ENCODE measurements around the gene LRRC23. TPM values are rescaled to one million over a fixed set of nuclear protein-coding genes. Genes with fewer than 3 reads are reported as not detected.
"Not testable (repeated sequence)": the region's sequence is repeated elsewhere in the genome, so short reads cannot be mapped to it uniquely, and the experiment has no call there.

The LRRC23 gene
- total and polyA plus RNA-seq, 2 donors, result 9.2 to 9.4 TPM

DNA sequence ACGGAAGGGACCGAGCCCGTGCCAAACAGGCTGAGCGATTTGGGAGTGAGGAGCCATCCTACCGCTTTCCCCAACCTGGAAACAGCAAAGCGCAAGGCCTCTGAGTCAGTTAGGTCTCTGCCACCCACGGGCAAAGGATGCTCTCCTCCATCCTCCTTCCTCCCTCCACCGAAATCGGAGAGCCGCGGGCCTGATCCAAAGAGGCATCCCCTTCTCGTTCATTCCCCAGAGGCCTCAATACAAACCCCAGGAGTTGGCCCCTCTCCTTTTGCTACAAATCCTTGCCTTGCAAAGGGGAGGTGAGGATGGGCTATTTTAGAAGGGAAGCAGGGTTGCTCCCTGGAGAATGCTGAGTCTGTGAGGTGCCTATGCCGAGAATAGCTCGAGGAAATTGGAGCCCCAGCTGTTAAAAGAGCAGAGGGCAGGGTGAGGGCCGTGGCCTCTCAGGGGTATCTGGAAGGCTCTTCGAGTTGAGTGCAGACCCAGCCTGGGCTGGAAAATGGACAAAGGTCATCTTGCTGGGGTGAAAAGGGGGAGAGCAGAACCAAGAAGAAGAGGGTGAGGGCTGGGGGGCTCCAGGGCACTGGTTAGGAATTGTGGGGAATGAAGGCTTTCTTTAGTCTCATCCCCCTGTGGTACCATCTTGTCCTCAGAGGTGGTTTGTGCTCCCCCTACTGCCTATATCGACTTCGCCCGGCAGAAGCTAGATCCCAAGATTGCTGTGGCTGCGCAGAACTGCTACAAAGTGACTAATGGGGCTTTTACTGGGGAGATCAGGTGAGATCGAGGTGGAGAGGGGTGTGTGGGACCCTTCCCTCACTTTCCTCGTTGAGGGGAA is 36.2 kb upstream of the LRRC23 start:
- Histone ChIP-seq H3K27ac (ENCODE audit: low read depth) (peak overlapping the region; percentile 95), H3K4me3 (ENCODE audit: low read depth, low read length) (peak overlapping the region; percentile 91), H3K4me1 (ENCODE audit: insufficient read depth) (no peaks in the 10 kb centered on the region), H3K36me3 (ENCODE audit: insufficient read depth) (no peaks in the 10 kb centered on the region)
- DNase-seq (ENCODE audit: extremely low spot score), result no peak
- 5% methylated on average over 22 of the region's 22 CpGs for WGBS

DNA sequence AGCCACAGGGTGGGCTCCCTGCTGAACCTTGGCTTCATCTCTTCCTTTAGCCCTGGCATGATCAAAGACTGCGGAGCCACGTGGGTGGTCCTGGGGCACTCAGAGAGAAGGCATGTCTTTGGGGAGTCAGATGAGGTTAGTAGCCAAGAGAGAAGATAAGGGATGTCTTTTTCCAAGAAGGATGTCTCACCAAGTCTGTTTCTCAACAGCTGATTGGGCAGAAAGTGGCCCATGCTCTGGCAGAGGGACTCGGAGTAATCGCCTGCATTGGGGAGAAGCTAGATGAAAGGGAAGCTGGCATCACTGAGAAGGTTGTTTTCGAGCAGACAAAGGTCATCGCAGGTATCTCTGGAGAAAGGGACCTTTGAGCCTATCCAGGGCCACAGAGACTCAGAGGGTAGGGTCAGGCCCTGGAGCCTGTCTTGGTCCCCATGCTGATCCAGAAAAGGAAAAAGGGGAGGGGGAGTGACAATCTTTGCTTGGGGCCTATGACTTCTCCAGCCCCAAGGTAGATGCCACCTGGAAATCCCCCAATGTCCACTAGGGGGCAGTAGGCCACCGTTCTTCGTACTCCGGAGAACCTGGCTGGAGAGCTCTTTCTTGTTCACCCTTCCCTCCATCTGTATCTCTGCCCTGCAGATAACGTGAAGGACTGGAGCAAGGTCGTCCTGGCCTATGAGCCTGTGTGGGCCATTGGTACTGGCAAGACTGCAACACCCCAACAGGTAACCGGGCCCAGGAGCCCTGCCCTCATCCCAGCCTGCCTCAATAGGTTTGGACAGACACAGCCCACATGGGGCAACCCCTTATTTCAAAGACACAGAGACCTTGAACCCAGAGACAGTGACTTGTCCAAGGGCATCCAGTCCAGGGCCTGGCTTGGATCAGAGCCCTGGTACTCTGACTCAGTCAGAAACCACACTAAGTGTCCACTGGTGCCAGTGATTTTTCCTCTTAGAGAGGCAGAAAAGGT is 35.3 kb upstream of the LRRC23 start:
- DNase-seq (ENCODE audit: extremely low spot score), result peak; percentile 43
- Histone ChIP-seq H3K27ac (ENCODE audit: low read depth) (no peak overlapping the region), H3K4me1 (ENCODE audit: insufficient read depth) (no peaks in the 10 kb centered on the region), H3K36me3 (ENCODE audit: insufficient read depth) (no peaks in the 10 kb centered on the region), H3K4me3 (ENCODE audit: low read depth, low read length) (no peak overlapping the region)
- WGBS, result 28% methylated on average over 12 of the region's 12 CpGs

GRCh38 chr12:6870304-6870703 is 34.3 kb upstream of the LRRC23 start:
- H3K4me1 ChIP-seq (ENCODE audit: insufficient read depth); H3K36me3 ChIP-seq (ENCODE audit: insufficient read depth); H3K27ac ChIP-seq (ENCODE audit: low read depth); H3K4me3 ChIP-seq (ENCODE audit: low read depth, low read length); DNase-seq (ENCODE audit: extremely low spot score): not testable (repeated sequence)
- WGBS, result 63% methylated on average over 4 of the region's 4 CpGs

GRCh38 chr12:6871052-6871957 is 33.3 kb upstream of the LRRC23 start:
- 77% methylated on average over 12 of the region's 12 CpGs for WGBS
- H3K27ac ChIP-seq (ENCODE audit: low read depth), result no peak overlapping the region
- no peak overlapping the region for H3K4me3 ChIP-seq (ENCODE audit: low read depth, low read length)
- no peaks in the 10 kb centered on the region for H3K4me1 ChIP-seq (ENCODE audit: insufficient read depth)
- H3K36me3 ChIP-seq (ENCODE audit: insufficient read depth), result no peaks in the 10 kb centered on the region
- no peak for DNase-seq (ENCODE audit: extremely low spot score)

GRCh38 chr12:6872073-6873048 is 32.3 kb upstream of the LRRC23 start:
- DNase-seq (ENCODE audit: extremely low spot score), result no peak
- peak overlapping the region; percentile 66 for H3K4me3 ChIP-seq (ENCODE audit: low read depth, low read length)
- H3K27ac ChIP-seq (ENCODE audit: low read depth), result peak overlapping the region; percentile 60
- 1% methylated on average over 40 of the region's 40 CpGs for WGBS
- H3K4me1 ChIP-seq (ENCODE audit: insufficient read depth), result no peaks in the 10 kb centered on the region
- H3K36me3 ChIP-seq (ENCODE audit: insufficient read depth), result no peaks in the 10 kb centered on the region

- no peaks in the 10 kb centered on the region for H3K4me1 ChIP-seq (ENCODE audit: insufficient read depth)
- DNase-seq (ENCODE audit: extremely low spot score), result peak; percentile 84
- H3K27ac ChIP-seq (ENCODE audit: low read depth), result peak within 1 kb of the TSS; percentile 62
- no peaks in the 10 kb centered on the region for H3K36me3 ChIP-seq (ENCODE audit: insufficient read depth)
- H3K4me3 ChIP-seq (ENCODE audit: low read depth, low read length), result peak within 1 kb of the TSS; percentile 66
- WGBS, result under 1% methylated on average over 66 of the region's 66 CpGs
Measured at GRCh38 chr12:6873094-6874014, 31.3 kb upstream of the LRRC23 start, which contains the start of gene SPSB2. Gene SPSB2 (minus strand): TSS chr12:6873303. CDS start chr12:6872901, 402 bp downstream.

GRCh38 chr12:6874015-6874368 is 30.6 kb upstream of the LRRC23 start:
- H3K4me1 ChIP-seq (ENCODE audit: insufficient read depth), result not testable (repeated sequence)

GRCh38 chr12:6879824-6880223 is 24.8 kb upstream of the LRRC23 start:
- DNase-seq (ENCODE audit: extremely low spot score); H3K36me3 ChIP-seq (ENCODE audit: insufficient read depth); H3K4me3 ChIP-seq (ENCODE audit: low read depth, low read length); H3K4me1 ChIP-seq (ENCODE audit: insufficient read depth); H3K27ac ChIP-seq (ENCODE audit: low read depth): not testable (repeated sequence)
- WGBS, result 90% methylated on average over 11 of the region's 11 CpGs

More at GRCh38 chr12:6874015-6874368, 30.6 kb upstream of the LRRC23 start:
- DNase-seq (ENCODE audit: extremely low spot score); H3K36me3 ChIP-seq (ENCODE audit: insufficient read depth): not testable (repeated sequence)
- 45% methylated on average over 9 of the region's 9 CpGs for WGBS
- Histone ChIP-seq H3K4me3 (ENCODE audit: low read depth, low read length) (peak overlapping the region; percentile 66), H3K27ac (ENCODE audit: low read depth) (peak overlapping the region; percentile 62)

DNA sequence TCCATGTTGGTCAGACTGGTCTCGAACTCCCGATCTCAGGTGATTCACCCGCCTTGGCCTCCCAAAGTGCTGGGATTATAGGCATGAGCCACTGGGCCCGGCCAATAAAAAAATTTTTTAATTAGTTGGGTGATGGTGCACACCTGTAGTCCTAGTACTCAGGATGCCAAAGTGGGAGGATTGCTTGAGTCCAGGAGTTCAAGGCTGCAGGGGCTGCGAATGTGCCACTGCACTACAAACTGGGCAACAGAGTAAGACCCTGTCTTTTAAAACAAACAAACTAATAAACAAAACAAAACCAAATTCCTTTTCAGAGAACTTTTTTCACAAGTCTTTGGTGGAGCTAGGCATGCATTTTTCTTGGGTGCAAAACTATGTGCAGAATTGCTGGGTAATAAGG is 21.4 kb upstream of the LRRC23 start:
- 98% methylated on average over 5 of the region's 5 CpGs for WGBS
- Histone ChIP-seq H3K4me1 (ENCODE audit: insufficient read depth) (no peaks in the 10 kb centered on the region), H3K36me3 (ENCODE audit: insufficient read depth) (no peaks in the 10 kb centered on the region), H3K4me3 (ENCODE audit: low read depth, low read length) (no peak overlapping the region), H3K27ac (ENCODE audit: low read depth) (no peak overlapping the region)
- DNase-seq (ENCODE audit: extremely low spot score), result no peak

GRCh38 chr12:6883683-6884082 is 20.9 kb upstream of the LRRC23 start:
- Histone ChIP-seq H3K36me3 (ENCODE audit: insufficient read depth) (no peaks in the 10 kb centered on the region), H3K4me3 (ENCODE audit: low read depth, low read length) (no peak overlapping the region), H3K4me1 (ENCODE audit: insufficient read depth) (no peaks in the 10 kb centered on the region), H3K27ac (ENCODE audit: low read depth) (no peak overlapping the region)
- 96% methylated on average over 11 of the region's 11 CpGs for WGBS
- no peak for DNase-seq (ENCODE audit: extremely low spot score)

DNA sequence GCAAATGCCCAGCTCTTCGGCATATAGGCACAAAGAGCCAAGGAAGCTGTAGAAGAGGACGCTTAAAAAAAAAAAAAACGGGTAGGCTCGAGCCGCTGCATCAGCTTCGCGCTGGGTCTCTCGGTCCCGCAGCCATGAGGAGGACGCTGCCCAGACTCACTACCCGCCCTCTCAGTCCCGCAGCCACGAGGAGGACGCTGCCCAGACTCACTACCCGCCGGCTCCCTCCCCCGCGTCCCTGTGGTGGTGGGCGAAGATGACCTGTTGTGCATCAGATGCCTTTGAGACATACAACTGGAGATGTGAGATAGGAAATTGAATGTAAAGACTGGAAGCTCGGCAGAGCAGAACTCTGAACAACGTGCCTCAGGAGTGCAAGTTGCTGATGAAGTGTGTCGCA is 20.1 kb upstream of the LRRC23 start:
- DNase-seq (ENCODE audit: extremely low spot score), result no peak
- 69% methylated on average over 22 of the region's 22 CpGs for WGBS

More for the DNA sequence above, 20.1 kb upstream of the LRRC23 start:
- Histone ChIP-seq H3K4me3 (ENCODE audit: low read depth, low read length) (no peak overlapping the region), H3K4me1 (ENCODE audit: insufficient read depth) (no peaks in the 10 kb centered on the region), H3K27ac (ENCODE audit: low read depth) (no peak overlapping the region), H3K36me3 (ENCODE audit: insufficient read depth) (no peaks in the 10 kb centered on the region)

Data from urinary bladder (tissue), 4 donors.